ENCODE measurements around the gene SLC45A1.
A peak's percentile ranks its signal among the peaks of the same experiment; 100 is the strongest.

SLC45A1 gene

DNA sequence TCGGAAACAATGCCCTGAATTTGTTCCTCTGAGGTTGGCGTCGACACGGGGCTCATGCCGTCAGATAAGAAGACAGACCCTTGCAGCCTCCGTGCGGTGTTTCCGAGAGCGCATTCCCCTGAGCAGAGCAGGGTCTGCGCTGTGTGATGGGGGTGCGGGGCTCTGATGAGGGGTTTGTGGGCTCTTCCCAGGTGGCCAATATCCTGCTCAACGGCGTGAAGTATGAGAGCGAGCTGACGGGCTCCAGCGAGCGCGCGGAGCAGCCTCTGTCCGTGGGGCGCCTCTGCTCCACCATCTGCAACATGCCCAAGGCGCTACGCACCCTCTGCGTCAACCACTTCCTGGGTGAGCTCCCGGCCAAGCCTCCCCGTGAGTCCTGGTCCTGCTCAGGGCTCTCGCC lies 17.3 kb downstream of the SLC45A1 start:
- no peak for DNase-seq (ENCODE audit: low read depth in 2 of 2)

DNA sequence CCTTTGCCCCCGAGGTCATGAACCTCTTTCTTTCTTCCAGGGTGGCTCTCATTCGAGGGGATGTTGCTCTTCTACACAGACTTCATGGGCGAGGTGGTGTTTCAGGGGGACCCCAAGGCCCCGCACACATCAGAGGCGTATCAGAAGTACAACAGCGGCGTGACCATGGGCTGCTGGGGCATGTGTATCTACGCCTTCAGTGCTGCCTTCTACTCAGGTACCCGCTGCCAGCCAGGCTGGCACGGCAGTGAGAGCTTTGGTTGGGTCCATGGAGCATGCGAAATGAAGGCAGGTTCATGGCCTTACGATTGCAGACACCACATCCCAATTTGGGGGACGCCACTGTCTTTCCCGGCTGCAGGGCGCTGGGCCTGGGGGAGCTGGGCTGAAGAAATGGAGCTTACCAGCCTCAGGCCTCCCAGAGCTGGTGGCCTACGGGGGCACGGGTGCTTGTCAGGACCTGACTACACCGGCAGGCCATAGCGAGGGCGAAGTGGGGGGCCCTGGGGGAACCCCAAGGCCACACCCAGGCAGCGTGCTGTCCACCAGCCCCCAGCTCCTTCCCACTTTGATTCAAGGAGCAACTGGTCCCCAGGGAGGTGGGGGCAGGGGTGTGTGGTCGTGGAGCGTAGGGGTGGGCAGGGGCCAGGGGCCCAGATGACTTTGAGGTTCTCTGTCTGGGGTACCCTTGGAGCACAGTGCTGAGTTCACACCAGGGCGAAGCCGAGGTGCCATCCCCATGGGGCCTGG lies 20.0 kb downstream of the SLC45A1 start:
- DNase-seq (ENCODE audit: low read depth in 2 of 2): no peak

GRCh38 chr1:8338526-8339202 lies 20.8 kb downstream of the SLC45A1 start:
- no peak for DNase-seq (ENCODE audit: low read depth in 2 of 2)

DNA sequence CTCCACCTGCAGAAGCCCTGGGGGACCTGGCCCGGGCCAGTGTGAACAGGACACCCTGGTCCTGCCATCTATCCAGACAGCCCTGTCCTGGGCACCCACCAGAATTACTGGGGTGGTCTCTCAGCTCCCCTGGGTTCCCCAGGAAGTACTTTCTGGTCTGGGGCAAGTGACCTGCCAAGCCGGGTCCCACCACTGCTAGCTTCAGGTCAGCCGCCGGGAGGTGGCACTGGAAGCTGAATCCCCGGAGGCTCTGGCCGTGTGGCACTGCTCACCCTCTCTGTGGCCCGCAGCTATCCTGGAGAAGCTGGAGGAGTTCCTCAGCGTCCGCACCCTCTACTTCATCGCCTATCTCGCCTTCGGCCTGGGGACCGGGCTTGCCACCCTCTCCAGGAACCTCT lies 21.3 kb downstream of the SLC45A1 start:
- DNase-seq (ENCODE audit: low read depth in 2 of 2): no peak

GRCh38 chr1:8340448-8340847 lies 22.5 kb downstream of the SLC45A1 start:
- no peak for DNase-seq (ENCODE audit: low read depth in 2 of 2)

DNA sequence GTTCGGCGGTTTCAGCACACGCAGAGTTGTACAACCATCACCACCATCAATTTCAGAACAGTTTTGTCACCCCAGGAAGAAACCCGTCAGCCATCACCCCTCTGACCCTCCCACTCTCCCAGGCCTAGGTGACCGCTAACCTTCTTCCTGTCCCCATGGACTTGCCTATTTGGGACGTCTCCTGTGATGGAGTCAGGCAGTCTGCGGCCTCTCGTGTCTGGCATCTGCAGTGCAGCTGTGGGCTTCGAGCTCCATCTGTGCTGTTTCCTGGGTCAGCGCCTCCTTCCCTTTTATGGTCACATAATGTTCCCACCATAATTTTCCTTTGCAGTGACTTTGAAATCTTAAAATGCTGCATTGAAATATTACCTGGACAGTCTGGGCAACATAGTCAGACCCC lies 24.4 kb downstream of the SLC45A1 start:
- no peak for DNase-seq (ENCODE audit: low read depth in 2 of 2)

DNA sequence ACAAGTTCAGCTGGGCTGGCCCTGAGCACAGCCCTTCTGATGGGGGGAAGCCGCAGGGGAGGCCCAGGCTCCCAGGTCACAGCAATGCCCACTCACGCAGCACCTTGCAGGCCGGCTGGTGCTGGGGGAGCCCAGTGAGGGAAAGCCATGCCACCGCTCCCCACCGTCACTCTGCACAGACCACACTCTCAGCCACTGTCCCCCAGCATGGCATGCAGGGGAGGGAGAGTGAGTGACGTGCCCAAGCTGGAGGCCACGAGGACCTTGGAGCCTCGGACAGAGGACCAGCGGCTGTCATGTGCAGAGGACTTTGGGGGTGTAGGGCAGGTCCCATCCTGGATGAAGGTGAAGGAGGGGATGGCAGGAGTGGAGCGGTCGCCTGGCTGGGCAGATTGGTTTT lies 25.1 kb downstream of the SLC45A1 start:
- no peak for DNase-seq (ENCODE audit: low read depth in 2 of 2)

DNA sequence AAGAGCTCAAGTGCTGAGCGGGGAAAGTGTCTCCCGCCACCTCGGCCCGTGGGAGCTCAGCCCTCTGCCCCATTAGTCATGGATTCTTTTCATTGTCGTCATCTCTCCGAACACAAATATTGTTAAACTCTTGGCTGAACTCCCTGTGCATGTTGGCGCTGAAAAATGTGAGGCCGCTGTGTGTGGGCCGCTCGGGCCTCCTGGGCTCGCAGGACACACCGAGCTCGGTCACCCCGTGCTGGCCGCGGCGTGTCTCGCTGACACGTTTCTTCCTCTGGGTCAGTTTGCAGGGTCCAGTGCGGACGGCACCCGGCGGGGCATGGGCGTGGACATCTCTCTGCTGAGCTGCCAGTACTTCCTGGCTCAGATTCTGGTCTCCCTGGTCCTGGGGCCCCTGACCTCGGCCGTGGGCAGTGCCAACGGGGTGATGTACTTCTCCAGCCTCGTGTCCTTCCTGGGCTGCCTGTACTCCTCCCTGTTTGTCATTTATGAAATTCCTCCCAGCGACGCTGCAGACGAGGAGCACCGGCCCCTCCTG lies 25.6 kb downstream of the SLC45A1 start:
- no peak for DNase-seq (ENCODE audit: low read depth in 2 of 2)

GRCh38 chr1:8344893-8345507 lies 27.1 kb downstream of the SLC45A1 start:
- DNase-seq (ENCODE audit: low read depth in 2 of 2): no peak

GRCh38 chr1:8345621-8346415 lies 27.9 kb downstream of the SLC45A1 start:
- no peak for DNase-seq (ENCODE audit: low read depth in 2 of 2)

DNA sequence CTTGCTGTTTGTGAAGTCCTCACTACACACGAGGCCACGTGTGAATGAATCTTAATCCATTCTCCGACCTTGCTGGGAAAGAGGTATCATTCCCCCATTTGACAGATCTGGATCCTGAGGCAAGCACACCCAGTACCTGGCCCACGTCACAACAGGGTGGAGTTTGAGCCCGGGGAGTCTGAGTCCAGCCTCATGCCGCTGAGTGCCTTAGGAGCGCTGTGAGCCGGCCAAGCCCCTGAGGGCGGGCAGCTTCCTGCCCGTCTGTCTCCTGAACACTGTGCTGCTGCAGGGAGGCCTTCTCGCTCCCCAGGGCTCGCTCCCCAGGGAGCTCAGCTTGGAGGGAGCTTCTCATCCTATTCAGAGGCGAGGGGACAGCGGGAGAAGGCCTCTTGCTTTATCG lies 29.7 kb downstream of the SLC45A1 start:
- no peak for DNase-seq (ENCODE audit: low read depth in 2 of 2)

GRCh38 chr1:8348047-8348776 lies 30.3 kb downstream of the SLC45A1 start:
- no peak for DNase-seq (ENCODE audit: low read depth in 2 of 2)

DNA sequence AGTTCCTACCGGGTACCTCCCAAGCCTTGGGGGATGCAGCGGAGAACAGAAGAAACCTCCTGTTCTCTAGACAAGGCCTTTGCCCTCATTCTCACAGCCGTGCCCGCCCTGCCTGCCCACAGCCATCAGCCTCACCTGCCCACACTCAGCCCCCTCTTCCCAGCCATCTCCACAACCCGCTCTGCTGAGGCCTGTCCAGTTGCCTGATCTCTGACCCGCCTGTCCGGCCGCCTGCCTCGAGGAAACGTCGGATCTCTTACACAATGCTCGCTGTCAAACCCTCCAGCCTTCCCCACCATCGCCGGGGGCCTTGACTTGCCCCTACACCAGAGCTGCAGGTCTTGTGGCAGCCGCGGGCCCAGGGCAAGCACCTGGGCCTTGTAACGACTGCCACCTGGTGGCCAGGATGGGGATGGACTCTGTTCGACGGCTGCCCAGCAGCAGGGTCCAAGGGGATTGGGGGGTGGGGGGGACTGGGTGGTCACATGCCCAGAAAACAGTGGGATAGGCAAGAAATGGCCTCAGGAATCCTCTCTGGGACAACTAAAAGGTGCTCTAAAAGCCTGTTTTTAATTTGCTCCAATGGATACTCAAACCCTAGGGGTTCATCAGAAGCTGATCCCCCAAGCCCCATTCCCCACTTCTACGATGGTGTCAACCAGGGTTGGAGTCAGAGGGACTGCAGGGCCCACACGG lies 31.0 kb downstream of the SLC45A1 start:
- DNase-seq (ENCODE audit: low read depth in 2 of 2): peak; percentile 20 to 29

DNA sequence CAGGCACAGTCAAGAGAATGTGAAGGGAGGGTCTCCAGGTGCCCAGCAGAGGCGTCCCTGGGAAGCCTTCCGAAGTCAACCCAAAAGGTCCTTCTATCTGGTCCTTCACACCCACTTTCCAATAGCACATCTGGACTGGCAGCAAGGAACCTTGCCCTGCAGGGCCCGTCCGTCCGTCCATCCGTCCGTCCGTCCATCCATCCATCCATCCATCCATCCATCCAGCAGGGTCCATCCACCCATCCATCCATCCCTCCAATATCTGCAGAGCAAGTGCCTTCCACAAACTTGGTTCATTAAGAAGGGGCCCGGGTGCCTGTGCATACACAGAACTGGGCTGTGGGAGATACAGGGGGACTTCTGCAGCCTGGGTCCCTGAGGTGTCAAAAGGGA lies 31.6 kb downstream of the SLC45A1 start:
- no peak for DNase-seq (ENCODE audit: low read depth in 2 of 2)

- DNase-seq (ENCODE audit: low read depth in 2 of 2): no peak
Measured at GRCh38 chr1:8349961-8350360, 32.0 kb downstream of the SLC45A1 start.

- no peak for DNase-seq (ENCODE audit: low read depth in 2 of 2)
Measured at GRCh38 chr1:8350914-8351684, 33.2 kb downstream of the SLC45A1 start.

DNA sequence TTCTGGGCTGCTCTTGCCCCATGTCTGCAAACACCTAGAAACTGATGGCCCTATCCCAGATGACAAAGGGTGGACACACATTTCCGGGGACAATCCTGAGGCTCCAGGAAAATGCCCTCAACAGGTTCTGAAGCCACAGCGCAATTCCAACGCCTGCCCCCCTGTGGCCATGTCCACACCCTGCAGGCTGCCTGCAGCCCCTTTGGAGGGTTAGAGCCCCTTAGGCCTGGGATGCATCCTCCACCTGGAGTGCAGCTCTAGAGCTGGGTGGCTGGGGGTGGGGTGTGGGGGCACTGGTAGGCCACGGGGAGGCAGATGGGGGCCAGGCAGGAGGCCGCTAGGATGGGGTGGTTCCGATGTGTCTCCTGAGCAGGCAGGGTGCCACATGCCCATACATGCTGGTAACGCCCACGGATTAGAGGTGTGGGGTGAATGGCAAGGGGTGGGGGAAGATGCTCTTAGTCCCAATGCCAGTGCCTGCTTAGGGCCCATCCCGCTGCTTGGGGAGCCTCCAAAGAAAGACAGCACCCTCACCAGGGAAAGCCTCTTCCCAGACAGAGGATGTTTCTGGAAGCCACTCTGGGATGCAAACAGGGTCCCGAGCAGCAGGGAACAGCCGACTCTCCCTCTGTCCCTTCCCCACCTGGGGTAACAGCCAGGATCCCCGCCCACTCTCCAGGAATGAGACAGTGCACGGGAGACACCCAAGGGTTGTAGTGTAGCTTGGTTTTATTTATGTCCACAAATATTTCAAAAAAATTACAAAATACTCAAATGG lies 34.0 kb downstream of the SLC45A1 start:
- no peak for DNase-seq (ENCODE audit: low read depth in 2 of 2)

DNA sequence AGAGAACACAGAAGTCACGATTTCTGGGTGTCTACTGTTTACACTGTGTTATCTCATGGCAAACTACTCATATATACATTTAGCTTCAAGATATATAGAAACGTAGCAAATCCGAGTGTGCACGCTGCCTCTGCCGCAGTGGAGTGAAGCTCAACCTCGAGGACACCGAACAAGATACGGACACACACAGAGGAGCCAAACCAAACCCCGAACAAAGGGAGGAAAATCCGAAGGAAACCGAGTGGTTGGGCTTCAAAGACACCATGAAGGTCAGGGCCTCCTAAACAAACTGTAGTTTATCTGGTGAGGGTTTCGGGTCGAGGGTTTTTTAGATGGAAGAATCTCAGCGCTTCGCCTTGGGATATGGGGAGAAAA lies 34.5 kb downstream of the SLC45A1 start:
- no peak for DNase-seq (ENCODE audit: low read depth in 2 of 2)
